ENCODE data around the gene EEF1A2.
"Not testable (repeated sequence)": the region's sequence is repeated elsewhere in the genome, so short reads cannot be mapped to it uniquely, and the experiment has no call there.

Gene EEF1A2

GRCh38 chr20:63520504-63520933 is 21.6 kb upstream of the EEF1A2 start, which contains the start of gene PPDPF:
Gene PPDPF (plus strand): TSS chr20:63520765. CDS start chr20:63521309, 544 bp downstream.
- DNase-seq (ENCODE audit: low spot score) = peak; percentile 84

- peak; percentile 29 for DNase-seq (ENCODE audit: low spot score)
Measured at GRCh38 chr20:63519668-63520503, 21.0 kb upstream of the EEF1A2 start.

GRCh38 chr20:63518946-63519667 is 20.2 kb upstream of the EEF1A2 start:
- DNase-seq (ENCODE audit: low spot score) = no peak

DNA sequence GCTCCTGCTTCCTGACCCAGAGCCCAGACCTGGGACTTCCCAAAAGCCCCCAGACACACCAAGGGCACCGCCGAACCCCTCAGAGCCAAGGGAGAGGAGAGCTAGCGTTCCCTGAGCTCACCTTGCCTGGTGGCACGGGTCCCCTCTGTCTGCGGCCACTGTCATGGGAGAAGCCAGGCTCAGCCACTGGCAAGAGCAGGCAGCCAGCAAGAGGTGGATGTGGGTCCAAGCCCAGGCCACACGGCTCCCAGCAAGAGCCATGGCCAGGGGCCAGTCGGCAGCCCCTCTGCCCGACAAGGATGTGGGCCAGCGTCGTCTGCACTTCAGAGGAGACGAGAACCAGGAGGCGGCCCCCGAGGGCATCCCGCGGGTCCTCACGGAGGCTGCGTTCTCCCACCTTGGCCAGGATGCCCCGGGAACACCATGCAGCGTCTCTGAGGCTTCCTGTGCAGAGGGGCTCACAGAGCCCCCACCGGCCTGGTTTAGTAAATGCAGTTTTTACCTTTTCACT is 19.5 kb upstream of the EEF1A2 start:
- DNase-seq (ENCODE audit: low spot score) = no peak

- DNase-seq (ENCODE audit: low spot score) = no peak
Measured at GRCh38 chr20:63517376-63518309, 18.8 kb upstream of the EEF1A2 start.

GRCh38 chr20:63514520-63514919 is 15.6 kb upstream of the EEF1A2 start:
- not testable (repeated sequence) for DNase-seq (ENCODE audit: low spot score)

- DNase-seq (ENCODE audit: low spot score) = no peak
Measured at GRCh38 chr20:63513207-63513606, 14.3 kb upstream of the EEF1A2 start.

DNA sequence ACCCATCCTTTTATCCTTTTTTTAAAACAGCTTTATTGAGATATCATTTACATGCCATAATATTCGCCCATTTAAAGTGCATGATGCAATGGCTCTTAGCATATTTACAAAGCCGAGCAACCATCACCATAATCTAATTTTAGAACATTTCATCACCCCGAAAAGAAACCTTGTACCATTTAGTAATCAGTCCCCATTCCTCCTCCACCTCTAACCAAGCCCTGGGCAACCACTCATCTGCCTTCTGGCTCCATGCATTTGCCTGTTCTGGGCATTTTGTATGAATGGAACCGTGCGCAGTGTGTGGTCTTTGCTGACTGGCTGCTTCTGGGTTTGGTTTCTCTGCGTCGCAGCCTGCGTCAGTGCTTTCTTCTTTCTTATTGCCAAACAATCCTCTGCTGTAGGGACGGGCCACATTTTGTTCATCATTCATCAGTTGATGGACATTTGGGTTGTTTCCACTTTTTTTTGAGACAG is 10.2 kb upstream of the EEF1A2 start:
- DNase-seq (ENCODE audit: low spot score) = no peak

DNA sequence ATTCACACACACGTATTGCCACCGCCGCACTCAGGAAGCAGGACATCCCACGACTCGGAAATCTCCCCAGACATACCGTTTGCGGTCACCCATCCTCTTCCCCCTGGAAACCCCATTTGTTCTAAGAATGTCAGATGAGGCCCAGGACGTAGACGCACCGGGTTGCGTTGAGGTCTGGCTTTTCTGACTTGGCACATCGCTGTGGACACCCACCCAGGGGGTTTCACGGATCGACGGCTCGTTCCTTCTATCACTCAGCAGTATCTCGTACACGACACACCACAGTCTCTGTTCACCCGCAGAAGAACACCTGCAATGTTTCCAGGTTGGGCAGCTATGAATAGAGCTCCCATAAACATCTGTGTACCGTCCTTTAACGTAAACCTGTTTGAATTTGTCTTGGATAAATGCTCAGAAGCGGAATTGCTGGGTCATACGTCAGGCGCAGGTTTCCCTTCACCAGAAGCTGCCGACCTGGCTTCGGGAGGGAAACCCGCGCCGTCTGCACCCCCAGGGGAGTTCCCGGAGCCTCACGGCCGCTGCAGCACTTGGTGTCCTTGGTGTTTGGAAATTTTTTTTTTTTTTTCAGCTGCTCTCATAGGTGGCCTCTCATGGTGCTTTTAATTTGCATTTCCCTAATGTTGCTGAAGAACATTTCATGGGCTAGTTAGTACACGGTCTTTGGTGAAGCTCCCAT is 9.3 kb upstream of the EEF1A2 start:
- DNase-seq (ENCODE audit: low spot score) = no peak

- DNase-seq (ENCODE audit: low spot score) = no peak
Measured at GRCh38 chr20:63507083-63507743, 8.3 kb upstream of the EEF1A2 start.

- no peak for DNase-seq (ENCODE audit: low spot score)
Measured at GRCh38 chr20:63505723-63506122, 6.8 kb upstream of the EEF1A2 start.

GRCh38 chr20:63505281-63505680 is 6.4 kb upstream of the EEF1A2 start:
- DNase-seq (ENCODE audit: low spot score) = no peak

- DNase-seq (ENCODE audit: low spot score) = no peak
Measured at GRCh38 chr20:63504642-63505041, 5.8 kb upstream of the EEF1A2 start.

DNA sequence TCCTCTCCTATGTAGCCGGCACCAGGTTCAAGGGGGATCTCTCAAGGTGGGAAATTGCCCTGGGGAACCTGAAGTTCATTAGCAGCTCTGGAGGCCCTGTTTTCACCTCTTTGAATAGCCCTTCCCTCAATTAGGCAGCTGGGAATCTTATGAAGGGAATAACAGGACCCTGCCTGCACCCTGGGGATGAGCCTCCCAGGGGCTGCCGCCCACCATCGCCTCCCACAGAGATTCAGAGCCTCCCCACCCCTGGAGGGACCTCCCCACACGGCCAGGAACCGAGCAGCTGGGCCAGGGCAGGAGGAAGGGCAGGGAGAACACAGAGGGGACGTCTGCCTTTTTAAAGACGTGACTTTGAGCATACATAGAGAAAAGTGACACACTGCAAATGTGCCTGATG is 4.6 kb upstream of the EEF1A2 start:
- DNase-seq (ENCODE audit: low spot score) = no peak

- DNase-seq (ENCODE audit: low spot score) = no peak
Measured at GRCh38 chr20:63502671-63503172, 3.8 kb upstream of the EEF1A2 start.

- DNase-seq (ENCODE audit: low spot score) = peak; percentile 72
Measured at GRCh38 chr20:63501818-63502670, 3.2 kb upstream of the EEF1A2 start.

DNA sequence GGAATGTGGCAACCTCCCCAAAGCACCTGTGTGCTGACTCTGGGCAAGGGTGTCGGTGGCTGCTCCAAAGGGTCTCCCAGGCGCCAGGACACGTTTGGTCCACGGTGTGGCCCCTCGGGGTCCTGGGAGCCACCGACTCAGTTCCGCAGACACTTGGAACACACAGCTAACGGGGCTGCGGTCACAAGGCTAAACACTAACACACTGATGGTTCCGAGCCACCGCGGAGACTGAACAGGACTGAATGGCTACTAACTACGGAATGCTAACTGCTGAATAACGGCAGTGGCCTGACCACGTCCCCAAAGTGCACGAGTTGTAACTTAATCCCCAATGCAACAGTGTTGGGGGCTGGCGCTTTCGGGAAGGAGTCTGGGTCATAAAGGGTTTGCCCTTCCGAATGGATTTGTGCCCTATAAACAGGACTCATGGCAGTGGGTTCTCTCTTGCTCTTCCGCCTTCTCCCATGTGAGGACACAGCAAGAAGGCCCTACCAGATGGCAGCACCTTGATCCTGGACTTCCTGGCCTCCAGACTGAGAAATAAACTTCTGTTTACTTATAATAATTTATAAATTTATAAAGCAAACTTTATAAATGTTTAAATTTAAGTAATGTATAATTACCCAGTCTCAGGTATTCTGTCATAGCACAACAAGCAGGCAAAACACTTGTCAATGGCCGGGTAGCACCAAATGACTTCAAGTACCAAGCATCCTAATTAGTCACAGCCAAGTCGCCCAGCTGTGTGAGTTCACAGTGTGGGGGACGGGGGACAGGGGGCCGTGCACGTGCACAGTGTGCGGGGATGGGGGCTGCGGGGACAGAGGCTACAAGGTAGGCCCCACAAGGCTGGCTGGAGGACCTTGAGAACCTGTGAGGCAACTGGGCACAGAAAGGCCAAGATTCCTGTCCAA is 2.3 kb upstream of the EEF1A2 start:
- DNase-seq (ENCODE audit: low spot score) = no peak

All from putamen (tissue), 1 donor.